PC-3 (cell line): ENCODE measurements around the gene CADPS2.

Source experiments
- CTCF ChIP-seq: fragments of 300-600 bp; sonication (generic); conservative IDR thresholded peaks from 2 replicates; pipeline ENCODE4 v1.5.1; 2017; ENCODE audit warnings: antibody characterized with exemption, low read depth, mild to moderate bottlenecking, low read length
- EZH2 ChIP-seq: fragments of 300-600 bp; sonication (generic); IDR thresholded peaks from one replicate; pipeline ENCODE4 v1.6.1; 2017; ENCODE audit warnings: antibody characterized with exemption, mild to moderate bottlenecking, low read length; ENCODE audit not compliant: unreplicated experiment

- TF ChIP-seq EZH2 (no peak), CTCF (no peak)
Measured at GRCh38 chr7:122913608-122914007, 27.3 kb upstream of the CADPS2 start.
